IPS DF 6.9 (cell line): Measurements from ENCODE around the gene DMRTC2.

Experiments used
- DNase-seq: peaks from one replicate; pipeline ENCODE4 v3.0.0-alpha.2; 2013; ENCODE audit warnings: low read depth, low spot score
- H3K27ac ChIP-seq: one replicate; pipeline ENCODE4 v1.5.1; 2013; ENCODE audit warnings: low read length, control low read depth
- H3K27me3 ChIP-seq: 2 replicates; pipeline ENCODE4 v1.6.1; 2013; ENCODE audit warnings: mild to moderate bottlenecking, low read length; ENCODE audit not compliant: control insufficient read depth, insufficient read depth
- H3K36me3 ChIP-seq: 2 replicates; pipeline ENCODE4 v1.6.1; 2013; ENCODE audit warnings: low read length; ENCODE audit not compliant: control insufficient read depth, insufficient read depth
- H3K4me1 ChIP-seq: 2 replicates; pipeline ENCODE4 v1.6.1; 2013; ENCODE audit warnings: low read length; ENCODE audit not compliant: control insufficient read depth, insufficient read depth
- H3K4me3 ChIP-seq: 2 replicates; pipeline ENCODE4 v1.5.1; 2013; ENCODE audit warnings: mild to moderate bottlenecking, low read length
- H3K9me3 ChIP-seq: 2 replicates; pipeline ENCODE4 v1.6.1; 2013; ENCODE audit warnings: low read length, inconsistent platforms; ENCODE audit not compliant: control insufficient read depth, insufficient read depth
- WGBS: extraction: QIAGEN DNeasy Blood & Tissue Kit; methylation state at CpG from one replicate; pipeline ENCODE4 v1.1.7; 2013; ENCODE audit warnings: mixed read lengths, missing lambda C conversion rate; ENCODE audit not compliant: insufficient read length, insufficient coverage; 5-methylcytosine and 5-hydroxymethylcytosine counted together

The DMRTC2 gene

DNA sequence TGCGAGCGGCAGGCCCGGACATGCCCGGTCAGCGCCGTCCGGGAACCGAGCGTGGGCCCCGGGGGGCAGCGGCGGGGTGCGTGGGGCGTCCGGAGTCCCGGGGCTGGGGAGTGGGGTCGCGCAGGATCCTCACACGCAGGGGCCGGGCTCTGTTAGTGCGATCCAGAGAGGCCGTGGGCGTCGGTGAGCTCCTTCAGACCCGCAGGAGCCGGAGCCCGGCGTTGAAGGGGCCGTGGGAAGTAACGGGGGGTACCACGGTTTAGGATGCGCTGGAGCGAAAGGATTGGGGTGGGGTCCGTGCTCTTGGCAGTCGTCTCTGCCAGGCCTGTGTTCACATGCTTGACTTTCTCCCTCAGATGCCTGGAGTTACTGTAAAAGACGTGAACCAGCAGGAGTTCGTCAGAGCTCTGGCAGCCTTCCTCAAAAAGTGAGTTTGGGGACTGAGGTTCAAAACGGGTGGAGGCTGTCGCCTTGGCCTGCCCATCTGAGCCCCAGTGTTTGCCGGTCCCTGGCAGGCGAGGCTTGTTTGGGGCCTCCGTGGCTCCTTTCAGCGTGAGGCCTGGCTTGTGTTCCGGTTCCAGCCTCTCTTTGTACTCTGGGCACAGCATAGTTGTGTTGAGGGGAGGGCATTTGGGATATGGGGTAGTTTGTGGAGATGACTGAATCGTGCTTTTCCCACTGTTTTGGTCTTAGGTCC, 15.7 kb downstream of the DMRTC2 start:
- H3K4me1 ChIP-seq: peaks cover 2% of the 10 kb centered on the region; the same call in 1 of the 2 replicates
- no peak for DNase-seq

DNA sequence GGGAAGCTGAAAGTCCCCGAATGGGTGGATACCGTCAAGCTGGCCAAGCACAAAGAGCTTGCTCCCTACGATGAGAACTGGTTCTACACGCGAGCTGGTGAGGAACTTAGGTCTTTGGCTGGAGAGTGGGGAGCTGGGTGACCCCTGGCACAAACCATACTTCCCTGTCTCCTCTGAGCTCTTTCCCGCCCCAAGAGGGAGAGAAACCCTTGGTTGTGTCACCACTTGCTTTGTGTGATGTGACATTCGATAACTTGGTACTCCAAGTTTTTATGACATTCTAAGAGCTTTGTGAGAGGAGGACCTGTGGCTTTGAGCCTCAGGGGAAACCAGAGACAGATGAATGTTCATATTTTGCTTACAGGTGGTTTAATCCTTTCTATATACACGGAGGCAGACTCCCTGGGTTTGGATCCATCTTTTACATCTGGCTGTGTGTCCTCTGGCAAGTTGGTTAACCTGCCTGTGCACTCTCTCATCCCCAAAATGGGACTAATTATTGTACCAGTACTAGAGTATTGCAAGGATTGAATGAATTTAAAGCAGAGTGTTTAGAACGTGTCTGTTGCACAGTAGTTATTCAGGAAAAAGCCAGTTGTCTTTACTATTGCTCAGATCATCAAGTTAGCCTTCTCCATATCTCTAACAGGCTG, 16.4 kb downstream of the DMRTC2 start:
- Histone ChIP-seq H3K4me1 (peaks cover 2% of the 10 kb centered on the region; the same call in 1 of the 2 replicates), H3K36me3 (peaks cover 38% of the 10 kb centered on the region), H3K27me3 (no peaks in the 10 kb centered on the region), H3K27ac (no peak overlapping the region), H3K4me3 (peak overlapping the region; percentile 92; the same call in 1 of the 2 replicates), H3K9me3 (no peaks in the 10 kb centered on the region)
- WGBS: no CpG with 5 or more reads among the region's 9 CpGs
- DNase-seq: no peak

More for the DNA sequence above, 15.7 kb downstream of the DMRTC2 start:
- Histone ChIP-seq H3K4me3 (peak overlapping the region; percentile 92), H3K9me3 (no peaks in the 10 kb centered on the region), H3K36me3 (peaks cover 37% of the 10 kb centered on the region), H3K27ac (no peak overlapping the region), H3K27me3 (no peaks in the 10 kb centered on the region)
- WGBS: no CpG with 5 or more reads among the region's 45 CpGs

DNA sequence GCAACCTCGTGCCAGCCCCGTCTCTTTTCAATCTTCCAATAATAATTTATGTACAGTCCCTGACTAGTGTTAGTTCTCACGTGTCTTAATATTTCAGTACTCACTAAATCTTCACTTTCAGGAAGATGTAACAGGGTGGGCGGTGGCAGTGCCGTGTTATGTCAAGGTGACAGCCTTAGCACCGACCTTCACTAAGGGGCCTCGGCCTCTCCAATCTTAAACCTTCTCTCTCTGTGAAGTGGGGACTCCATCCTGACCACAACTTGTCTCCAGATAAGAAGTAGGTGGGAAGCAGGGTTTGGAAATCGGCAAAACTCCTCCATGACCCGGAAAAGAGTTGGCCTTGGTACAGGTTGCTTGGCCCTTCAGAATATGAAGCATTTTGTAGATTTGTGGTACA, 17.0 kb downstream of the DMRTC2 start:
- H3K9me3 ChIP-seq: no peaks in the 10 kb centered on the region
- peaks cover 41% of the 10 kb centered on the region for H3K36me3 ChIP-seq
- no peaks in the 10 kb centered on the region for H3K27me3 ChIP-seq
- DNase-seq: no peak
- H3K4me3 ChIP-seq: no peak overlapping the region
- H3K4me1 ChIP-seq: peaks cover 2% of the 10 kb centered on the region; the same call in 1 of the 2 replicates
- no peak overlapping the region for H3K27ac ChIP-seq
- no CpG with 5 or more reads among the region's 9 CpGs for WGBS

DNA sequence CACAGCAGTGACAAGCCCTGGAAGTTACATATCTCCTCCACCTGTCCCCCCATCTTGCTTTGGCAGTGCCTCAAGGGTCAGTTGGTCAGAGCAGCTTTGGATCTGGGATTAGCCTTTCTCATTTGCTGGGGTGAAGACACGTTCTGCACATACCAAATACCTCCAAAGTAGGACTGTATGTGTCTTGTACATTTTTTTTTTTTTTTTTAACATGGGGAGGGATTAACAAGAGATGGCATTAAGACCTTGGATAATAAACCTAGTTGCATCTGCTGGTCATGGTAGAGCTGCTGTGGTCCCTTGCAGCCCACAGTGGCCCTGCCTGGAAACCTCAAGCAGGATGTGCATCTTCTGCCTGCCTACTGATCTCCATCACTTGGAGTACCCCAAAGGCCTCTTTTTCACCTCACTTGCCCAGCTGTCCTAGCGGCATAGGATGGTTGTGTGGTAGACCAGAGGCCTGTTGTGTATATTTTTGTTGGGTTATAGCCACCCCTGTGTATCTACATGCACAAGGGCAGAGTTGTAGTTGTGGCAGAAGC, 17.7 kb downstream of the DMRTC2 start:
- WGBS: no CpG with 5 or more reads among the region's 2 CpGs
- peaks cover 42% of the 10 kb centered on the region for H3K36me3 ChIP-seq
- DNase-seq: no peak
- no peaks in the 10 kb centered on the region for H3K9me3 ChIP-seq
- no peak overlapping the region for H3K27ac ChIP-seq
- peaks cover 2% of the 10 kb centered on the region; the same call in 1 of the 2 replicates for H3K4me1 ChIP-seq
- H3K4me3 ChIP-seq: no peak overlapping the region
- no peaks in the 10 kb centered on the region for H3K27me3 ChIP-seq

DNA sequence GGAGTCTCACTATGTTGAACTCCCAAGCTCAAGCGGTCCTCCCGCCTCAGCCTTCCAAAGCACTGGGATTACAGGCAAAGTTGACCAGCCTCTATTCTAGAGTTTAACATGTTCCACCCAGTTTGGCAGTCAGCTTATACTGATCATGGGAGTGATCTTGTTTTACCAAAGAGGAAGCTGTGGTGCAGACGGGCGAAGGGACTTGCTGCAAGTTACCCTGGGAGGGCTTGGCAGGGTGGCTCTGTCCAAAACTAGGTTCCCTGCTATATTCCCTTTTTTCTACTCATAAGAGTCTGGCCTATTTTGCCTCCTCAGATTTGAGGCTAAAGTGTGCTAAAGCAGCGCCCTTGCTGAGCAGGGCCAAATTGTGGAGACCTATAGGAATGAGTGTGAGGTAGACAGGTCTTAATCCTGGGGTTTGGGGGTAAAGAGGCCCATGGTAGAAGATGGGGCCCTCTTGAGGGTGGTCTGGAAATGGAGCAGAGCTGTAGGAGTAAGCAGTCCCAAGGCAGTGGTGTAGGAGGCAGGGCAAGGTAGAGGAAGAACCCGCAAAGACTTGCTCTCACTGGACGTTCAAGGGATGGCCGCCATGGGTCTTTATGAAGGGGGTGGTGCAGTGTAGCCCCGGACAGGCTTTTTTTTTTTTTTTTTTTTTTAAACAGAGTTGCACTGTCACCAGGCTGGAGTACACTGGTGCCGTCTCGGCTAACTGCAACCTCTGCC, 18.5 kb downstream of the DMRTC2 start:
- WGBS: no CpG with 5 or more reads among the region's 11 CpGs
- no peaks in the 10 kb centered on the region for H3K9me3 ChIP-seq
- H3K36me3 ChIP-seq: peaks cover 50% of the 10 kb centered on the region
- H3K4me1 ChIP-seq: peaks cover 2% of the 10 kb centered on the region; the same call in 1 of the 2 replicates
- H3K27me3 ChIP-seq: no peaks in the 10 kb centered on the region
- no peak overlapping the region for H3K4me3 ChIP-seq
- no peak overlapping the region for H3K27ac ChIP-seq
- DNase-seq: no peak

DNA sequence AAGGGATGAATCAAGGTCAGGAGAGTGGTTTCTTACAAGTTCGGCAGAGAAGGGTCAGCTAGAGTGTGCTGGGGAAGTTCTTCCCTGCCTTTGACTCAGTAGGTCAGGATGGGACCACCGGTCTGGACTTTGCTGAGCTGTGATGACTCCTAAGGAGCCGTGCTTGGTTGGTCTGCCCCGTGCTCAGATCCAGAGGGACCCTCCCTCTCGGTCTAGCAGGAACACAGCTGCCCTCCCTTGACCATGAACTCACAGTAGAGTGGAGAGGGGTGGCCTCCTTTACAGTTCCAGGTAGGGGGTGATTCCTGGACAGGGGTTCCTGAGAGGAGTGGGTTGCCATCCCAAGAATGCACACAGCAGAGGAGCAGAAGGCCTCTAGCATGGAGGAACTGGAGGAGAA, 19.5 kb downstream of the DMRTC2 start:
- Histone ChIP-seq H3K36me3 (peaks cover 59% of the 10 kb centered on the region), H3K4me1 (peaks cover 2% of the 10 kb centered on the region; the same call in 1 of the 2 replicates), H3K27me3 (no peaks in the 10 kb centered on the region), H3K4me3 (no peak overlapping the region), H3K9me3 (no peaks in the 10 kb centered on the region), H3K27ac (no peak overlapping the region)
- DNase-seq: no peak
- WGBS: no CpG with 5 or more reads among the region's 5 CpGs

DNA sequence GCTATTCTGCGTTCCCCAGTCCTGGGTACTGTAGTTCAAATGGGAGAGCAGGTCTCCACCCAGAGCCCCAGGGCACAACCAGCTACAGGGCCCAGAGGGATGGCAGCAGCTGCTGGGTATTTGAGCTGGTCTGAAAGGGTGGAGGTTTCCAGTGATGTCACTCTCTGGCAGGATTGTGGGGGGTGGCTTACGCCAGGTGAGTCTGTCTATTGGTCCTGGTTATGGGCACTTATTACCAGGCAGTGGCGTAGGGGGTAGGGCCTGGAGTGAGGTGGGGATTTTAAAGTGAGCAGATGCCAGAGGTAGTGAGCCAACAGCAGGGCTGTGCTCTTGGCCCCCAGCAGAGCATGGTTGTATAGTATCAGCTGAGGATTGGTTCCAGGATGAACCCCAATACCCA, 21.4 kb downstream of the DMRTC2 start:
- no CpG with 5 or more reads among the region's 3 CpGs for WGBS
- no peaks in the 10 kb centered on the region for H3K9me3 ChIP-seq
- H3K27ac ChIP-seq: no peak overlapping the region
- H3K4me1 ChIP-seq: peaks cover 1% of the 10 kb centered on the region; the same call in 1 of the 2 replicates
- H3K4me3 ChIP-seq: no peak overlapping the region
- no peak for DNase-seq
- H3K27me3 ChIP-seq: no peaks in the 10 kb centered on the region
- peaks cover 64% of the 10 kb centered on the region for H3K36me3 ChIP-seq

DNA sequence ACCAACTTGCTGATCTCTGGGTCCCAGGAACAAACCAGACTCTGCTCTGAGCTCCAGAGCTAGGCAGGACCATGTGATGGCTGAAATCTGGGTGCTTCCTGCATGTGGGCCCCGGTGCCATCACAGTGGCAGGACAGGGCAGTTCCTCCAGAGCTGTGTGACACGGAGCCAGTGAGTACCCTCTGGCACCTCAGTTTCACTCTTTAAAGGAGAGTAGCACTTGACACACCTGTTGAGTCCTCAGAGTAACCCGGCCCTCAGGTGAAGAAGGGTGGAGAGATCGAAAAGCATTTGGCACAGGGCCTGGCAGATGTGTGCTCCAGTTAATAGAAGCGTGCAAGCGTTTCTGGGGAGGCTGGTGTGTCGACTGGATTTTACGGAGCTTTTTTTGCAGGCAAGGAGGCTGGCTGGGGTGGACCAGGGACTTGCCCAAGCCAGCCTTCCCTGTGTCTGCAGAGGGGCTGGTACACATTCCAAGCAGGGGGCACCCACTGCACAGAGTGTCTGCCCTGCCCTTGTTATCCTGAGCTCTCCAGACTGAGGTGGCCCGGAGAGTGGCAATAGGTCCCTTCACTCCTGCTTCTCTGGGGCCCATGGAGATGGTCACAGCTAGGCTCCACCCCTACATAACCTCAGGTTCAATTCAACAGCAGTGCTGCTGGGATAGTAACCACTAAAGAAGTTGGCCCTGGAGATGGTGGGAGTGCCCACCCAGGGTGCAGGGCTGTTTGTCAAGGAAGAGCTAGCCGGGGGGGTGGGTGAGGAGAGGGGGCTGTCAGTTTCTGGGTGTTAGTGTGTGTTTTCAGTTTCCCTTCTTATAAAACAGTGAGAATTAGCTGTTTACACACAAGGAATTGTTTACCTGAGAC, 23.5 kb downstream of the DMRTC2 start:
- DNase-seq: no peak
- Histone ChIP-seq H3K4me3 (no peak overlapping the region), H3K27me3 (no peaks in the 10 kb centered on the region), H3K27ac (no peak overlapping the region), H3K36me3 (peaks cover 53% of the 10 kb centered on the region), H3K4me1 (no peaks in the 10 kb centered on the region), H3K9me3 (no peaks in the 10 kb centered on the region)
- no CpG with 5 or more reads among the region's 10 CpGs for WGBS

DNA sequence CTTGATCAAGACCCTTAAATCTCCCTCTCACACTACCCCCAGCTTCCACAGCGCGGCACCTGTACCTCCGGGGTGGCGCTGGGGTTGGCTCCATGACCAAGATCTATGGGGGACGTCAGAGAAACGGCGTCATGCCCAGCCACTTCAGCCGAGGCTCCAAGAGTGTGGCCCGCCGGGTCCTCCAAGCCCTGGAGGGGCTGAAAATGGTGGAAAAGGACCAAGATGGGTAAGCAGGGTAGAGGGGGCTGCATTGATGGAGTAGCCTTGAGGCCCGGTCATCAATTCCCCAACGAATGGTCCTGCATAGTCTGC, 24.1 kb downstream of the DMRTC2 start:
- Histone ChIP-seq H3K27me3 (no peaks in the 10 kb centered on the region), H3K4me1 (no peaks in the 10 kb centered on the region), H3K36me3 (peaks cover 49% of the 10 kb centered on the region), H3K4me3 (no peak overlapping the region), H3K9me3 (no peaks in the 10 kb centered on the region), H3K27ac (no peak overlapping the region)
- WGBS: no CpG with 5 or more reads among the region's 12 CpGs
- DNase-seq: no peak
